ENCODE results near the gene SWSAP1. TPM values are rescaled to one million over a fixed set of nuclear protein-coding genes. Genes with fewer than 3 reads are reported as not detected.

Gene SWSAP1
- total and polyA plus RNA-seq, 9 of the 15 experiments (the other 6 are each of a cell fraction or from before 2014, with no cell fraction given): 0.18 to 2.8 (median 1.7) TPM

DNA sequence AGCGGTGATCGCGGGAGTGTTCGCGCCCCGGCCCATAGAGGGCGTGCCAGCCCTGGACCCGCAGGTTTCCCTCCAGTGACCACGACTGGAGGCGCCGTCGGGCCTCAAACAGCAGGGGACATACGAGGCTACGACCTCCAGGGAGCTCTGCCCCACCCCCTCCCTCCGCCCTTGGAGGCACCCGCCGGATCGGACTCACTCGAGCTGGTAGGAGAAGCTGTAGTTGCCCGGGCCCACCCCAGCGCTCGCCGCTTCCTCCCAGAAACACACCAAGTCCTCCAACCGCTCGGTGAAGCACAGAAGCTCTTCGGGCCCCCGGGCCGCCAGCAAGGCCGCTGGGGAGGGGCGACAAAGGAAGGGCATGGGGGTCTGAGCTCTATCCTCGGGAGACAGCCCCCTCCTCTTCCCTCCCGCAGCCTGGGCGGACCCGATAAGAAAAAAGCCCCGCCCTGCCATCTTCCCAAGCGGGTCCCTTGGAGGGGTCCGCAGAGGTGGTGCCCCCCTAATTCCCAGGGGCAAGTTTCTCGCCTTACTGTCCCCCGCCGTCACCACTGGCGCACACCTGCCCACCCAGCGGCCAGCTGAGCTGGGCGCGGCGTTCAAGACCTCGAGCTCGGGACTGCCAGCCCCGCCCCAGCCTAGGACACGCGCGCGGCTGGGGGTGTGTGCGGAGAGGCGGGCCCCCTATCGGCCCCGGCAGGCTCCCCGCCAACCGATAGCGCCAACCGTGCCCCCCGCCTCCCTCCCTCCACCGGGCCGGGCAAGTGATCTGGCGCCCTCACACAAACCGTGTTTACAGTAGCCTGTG is 8.6 kb downstream of the SWSAP1 start (continued):
- TF ChIP-seq, protein P1, sequence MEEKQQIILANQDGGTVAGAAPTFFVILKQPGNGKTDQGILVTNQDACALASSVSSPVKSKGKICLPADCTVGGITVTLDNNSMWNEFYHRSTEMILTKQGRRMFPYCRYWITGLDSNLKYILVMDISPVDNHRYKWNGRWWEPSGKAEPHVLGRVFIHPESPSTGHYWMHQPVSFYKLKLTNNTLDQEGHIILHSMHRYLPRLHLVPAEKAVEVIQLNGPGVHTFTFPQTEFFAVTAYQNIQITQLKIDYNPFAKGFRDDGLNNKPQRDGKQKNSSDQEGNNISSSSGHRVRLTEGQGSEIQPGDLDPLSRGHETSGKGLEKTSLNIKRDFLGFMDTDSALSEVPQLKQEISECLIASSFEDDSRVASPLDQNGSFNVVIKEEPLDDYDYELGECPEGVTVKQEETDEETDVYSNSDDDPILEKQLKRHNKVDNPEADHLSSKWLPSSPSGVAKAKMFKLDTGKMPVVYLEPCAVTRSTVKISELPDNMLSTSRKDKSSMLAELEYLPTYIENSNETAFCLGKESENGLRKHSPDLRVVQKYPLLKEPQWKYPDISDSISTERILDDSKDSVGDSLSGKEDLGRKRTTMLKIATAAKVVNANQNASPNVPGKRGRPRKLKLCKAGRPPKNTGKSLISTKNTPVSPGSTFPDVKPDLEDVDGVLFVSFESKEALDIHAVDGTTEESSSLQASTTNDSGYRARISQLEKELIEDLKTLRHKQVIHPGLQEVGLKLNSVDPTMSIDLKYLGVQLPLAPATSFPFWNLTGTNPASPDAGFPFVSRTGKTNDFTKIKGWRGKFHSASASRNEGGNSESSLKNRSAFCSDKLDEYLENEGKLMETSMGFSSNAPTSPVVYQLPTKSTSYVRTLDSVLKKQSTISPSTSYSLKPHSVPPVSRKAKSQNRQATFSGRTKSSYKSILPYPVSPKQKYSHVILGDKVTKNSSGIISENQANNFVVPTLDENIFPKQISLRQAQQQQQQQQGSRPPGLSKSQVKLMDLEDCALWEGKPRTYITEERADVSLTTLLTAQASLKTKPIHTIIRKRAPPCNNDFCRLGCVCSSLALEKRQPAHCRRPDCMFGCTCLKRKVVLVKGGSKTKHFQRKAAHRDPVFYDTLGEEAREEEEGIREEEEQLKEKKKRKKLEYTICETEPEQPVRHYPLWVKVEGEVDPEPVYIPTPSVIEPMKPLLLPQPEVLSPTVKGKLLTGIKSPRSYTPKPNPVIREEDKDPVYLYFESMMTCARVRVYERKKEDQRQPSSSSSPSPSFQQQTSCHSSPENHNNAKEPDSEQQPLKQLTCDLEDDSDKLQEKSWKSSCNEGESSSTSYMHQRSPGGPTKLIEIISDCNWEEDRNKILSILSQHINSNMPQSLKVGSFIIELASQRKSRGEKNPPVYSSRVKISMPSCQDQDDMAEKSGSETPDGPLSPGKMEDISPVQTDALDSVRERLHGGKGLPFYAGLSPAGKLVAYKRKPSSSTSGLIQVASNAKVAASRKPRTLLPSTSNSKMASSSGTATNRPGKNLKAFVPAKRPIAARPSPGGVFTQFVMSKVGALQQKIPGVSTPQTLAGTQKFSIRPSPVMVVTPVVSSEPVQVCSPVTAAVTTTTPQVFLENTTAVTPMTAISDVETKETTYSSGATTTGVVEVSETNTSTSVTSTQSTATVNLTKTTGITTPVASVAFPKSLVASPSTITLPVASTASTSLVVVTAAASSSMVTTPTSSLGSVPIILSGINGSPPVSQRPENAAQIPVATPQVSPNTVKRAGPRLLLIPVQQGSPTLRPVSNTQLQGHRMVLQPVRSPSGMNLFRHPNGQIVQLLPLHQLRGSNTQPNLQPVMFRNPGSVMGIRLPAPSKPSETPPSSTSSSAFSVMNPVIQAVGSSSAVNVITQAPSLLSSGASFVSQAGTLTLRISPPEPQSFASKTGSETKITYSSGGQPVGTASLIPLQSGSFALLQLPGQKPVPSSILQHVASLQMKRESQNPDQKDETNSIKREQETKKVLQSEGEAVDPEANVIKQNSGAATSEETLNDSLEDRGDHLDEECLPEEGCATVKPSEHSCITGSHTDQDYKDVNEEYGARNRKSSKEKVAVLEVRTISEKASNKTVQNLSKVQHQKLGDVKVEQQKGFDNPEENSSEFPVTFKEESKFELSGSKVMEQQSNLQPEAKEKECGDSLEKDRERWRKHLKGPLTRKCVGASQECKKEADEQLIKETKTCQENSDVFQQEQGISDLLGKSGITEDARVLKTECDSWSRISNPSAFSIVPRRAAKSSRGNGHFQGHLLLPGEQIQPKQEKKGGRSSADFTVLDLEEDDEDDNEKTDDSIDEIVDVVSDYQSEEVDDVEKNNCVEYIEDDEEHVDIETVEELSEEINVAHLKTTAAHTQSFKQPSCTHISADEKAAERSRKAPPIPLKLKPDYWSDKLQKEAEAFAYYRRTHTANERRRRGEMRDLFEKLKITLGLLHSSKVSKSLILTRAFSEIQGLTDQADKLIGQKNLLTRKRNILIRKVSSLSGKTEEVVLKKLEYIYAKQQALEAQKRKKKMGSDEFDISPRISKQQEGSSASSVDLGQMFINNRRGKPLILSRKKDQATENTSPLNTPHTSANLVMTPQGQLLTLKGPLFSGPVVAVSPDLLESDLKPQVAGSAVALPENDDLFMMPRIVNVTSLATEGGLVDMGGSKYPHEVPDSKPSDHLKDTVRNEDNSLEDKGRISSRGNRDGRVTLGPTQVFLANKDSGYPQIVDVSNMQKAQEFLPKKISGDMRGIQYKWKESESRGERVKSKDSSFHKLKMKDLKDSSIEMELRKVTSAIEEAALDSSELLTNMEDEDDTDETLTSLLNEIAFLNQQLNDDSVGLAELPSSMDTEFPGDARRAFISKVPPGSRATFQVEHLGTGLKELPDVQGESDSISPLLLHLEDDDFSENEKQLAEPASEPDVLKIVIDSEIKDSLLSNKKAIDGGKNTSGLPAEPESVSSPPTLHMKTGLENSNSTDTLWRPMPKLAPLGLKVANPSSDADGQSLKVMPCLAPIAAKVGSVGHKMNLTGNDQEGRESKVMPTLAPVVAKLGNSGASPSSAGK (IDR thresholded peaks at IDR 0.05): peak; percentile 78
- no peak for TF ChIP-seq SETDB1 (IDR thresholded peaks at IDR 0.05; ENCODE audit: low read length)
- no peak for TF ChIP-seq ZNF445 (CRISPR knock-in tag; IDR thresholded peaks at IDR 0.05; ENCODE audit: low read depth)
- TF ChIP-seq BRF1 (IDR thresholded peaks at IDR 0.05; ENCODE audit: borderline replicate concordance, extremely low read depth, insufficient read length): no peak
- no peak for TF ChIP-seq ZNF561 (CRISPR knock-in tag; conservative IDR thresholded peaks at IDR 0.05)
- TF ChIP-seq EP400 (IDR thresholded peaks at IDR 0.05): peak; percentile 63; the same call in 1 of the 2 replicates
- peak; percentile 80 for TF ChIP-seq CREM (IDR thresholded peaks at IDR 0.05; ENCODE audit: low read depth)
- TF ChIP-seq, protein P2, sequence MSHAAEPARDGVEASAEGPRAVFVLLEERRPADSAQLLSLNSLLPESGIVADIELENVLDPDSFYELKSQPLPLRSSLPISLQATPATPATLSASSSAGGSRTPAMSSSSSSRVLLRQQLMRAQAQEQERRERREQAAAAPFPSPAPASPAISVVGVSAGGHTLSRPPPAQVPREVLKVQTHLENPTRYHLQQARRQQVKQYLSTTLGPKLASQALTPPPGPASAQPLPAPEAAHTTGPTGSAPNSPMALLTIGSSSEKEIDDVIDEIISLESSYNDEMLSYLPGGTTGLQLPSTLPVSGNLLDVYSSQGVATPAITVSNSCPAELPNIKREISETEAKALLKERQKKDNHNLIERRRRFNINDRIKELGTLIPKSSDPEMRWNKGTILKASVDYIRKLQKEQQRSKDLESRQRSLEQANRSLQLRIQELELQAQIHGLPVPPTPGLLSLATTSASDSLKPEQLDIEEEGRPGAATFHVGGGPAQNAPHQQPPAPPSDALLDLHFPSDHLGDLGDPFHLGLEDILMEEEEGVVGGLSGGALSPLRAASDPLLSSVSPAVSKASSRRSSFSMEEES (CRISPR knock-in tag; IDR thresholded peaks at IDR 0.05): no peak
- TF ChIP-seq, protein P3, sequence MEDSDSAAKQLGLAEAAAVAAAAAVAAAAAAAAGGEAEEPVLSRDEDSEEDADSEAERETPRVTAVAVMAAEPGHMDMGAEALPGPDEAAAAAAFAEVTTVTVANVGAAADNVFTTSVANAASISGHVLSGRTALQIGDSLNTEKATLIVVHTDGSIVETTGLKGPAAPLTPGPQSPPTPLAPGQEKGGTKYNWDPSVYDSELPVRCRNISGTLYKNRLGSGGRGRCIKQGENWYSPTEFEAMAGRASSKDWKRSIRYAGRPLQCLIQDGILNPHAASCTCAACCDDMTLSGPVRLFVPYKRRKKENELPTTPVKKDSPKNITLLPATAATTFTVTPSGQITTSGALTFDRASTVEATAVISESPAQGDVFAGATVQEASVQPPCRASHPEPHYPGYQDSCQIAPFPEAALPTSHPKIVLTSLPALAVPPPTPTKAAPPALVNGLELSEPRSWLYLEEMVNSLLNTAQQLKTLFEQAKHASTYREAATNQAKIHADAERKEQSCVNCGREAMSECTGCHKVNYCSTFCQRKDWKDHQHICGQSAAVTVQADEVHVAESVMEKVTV (CRISPR knock-in tag; IDR thresholded peaks at IDR 0.05): no peak
- no peak for TF ChIP-seq ZNF354B (CRISPR knock-in tag; IDR thresholded peaks at IDR 0.05)
